ENCODE results near the gene KRTAP19-4. TPM values are rescaled to one million over a fixed set of nuclear protein-coding genes. Genes with fewer than 3 reads are reported as not detected.

The KRTAP19-4 gene
- total and polyA plus RNA-seq, 2 experiments from 2014 or later, result not detected

- no peaks in the 10 kb centered on the region for H3K9me2 ChIP-seq (ENCODE audit: insufficient read depth)
- no peaks in the 10 kb centered on the region for H3K27me3 ChIP-seq (replicated peaks; ENCODE audit: insufficient read depth)
- no peaks in the 10 kb centered on the region for H4K20me1 ChIP-seq (ENCODE audit: insufficient read depth)
- no peaks in the 10 kb centered on the region for H3K36me3 ChIP-seq (ENCODE audit: low read depth)
- H2AFZ ChIP-seq, result no peak within 1 kb of the TSS
- H3K9me3 ChIP-seq (ENCODE audit: low read depth), result no peaks in the 10 kb centered on the region
- in situ Hi-C loops (cut with MboI), result no loop called here
- WGBS, 2 experiments (ENCODE audit: low coverage in 1 of 2, low lambda C conversion rate in 2 of 2, missing lambda C conversion rate in 2 of 2), result 27 to 33% methylated on average over 6 of the region's 6 CpGs
- H3K27ac ChIP-seq, result no peak within 1 kb of the TSS
- H3F3A ChIP-seq (ENCODE audit: insufficient read depth), result no peaks in the 10 kb centered on the region
- no peak within 1 kb of the TSS for H3K9ac ChIP-seq
- no peak within 1 kb of the TSS for H3K4me2 ChIP-seq (ENCODE audit: unreplicated experiment)
- no peaks in the 10 kb centered on the region for H3K79me2 ChIP-seq (ENCODE audit: insufficient read depth)
- no peak for DNase-seq
- H3K4me1 ChIP-seq (ENCODE audit: insufficient read depth), result no peaks in the 10 kb centered on the region
- no peak within 1 kb of the TSS for H3K4me3 ChIP-seq
- no peak for TF ChIP-seq EZH2 (IDR thresholded peaks at IDR 0.05; ENCODE audit: insufficient read depth, poor library complexity, severe bottlenecking)
- no peak for TF ChIP-seq EZH2phosphoT487 (IDR thresholded peaks at IDR 0.05; ENCODE audit: insufficient read depth, low read depth)
Observed at GRCh38 chr21:30502041-30502440, 5.1 kb upstream of the KRTAP19-4 start, which contains the start of gene KRTAP19-5. KRTAP19-5 (minus strand) TSS chr21:30502141; CDS start chr21:30502090, 51 bp downstream.

GRCh38 chr21:30491963-30492428 lies 5.0 kb downstream of the KRTAP19-4 start, which contains the start of gene KRTAP19-3:
KRTAP19-3 (minus strand) TSS chr21:30492013; CDS start chr21:30491957, 56 bp downstream.
- Histone ChIP-seq H3K9me3 (ENCODE audit: low read depth) (no peaks in the 10 kb centered on the region), H3K4me1 (ENCODE audit: insufficient read depth) (no peaks in the 10 kb centered on the region), H3K36me3 (ENCODE audit: low read depth) (no peaks in the 10 kb centered on the region), H3F3A (ENCODE audit: insufficient read depth) (no peaks in the 10 kb centered on the region), H4K20me1 (ENCODE audit: insufficient read depth) (no peaks in the 10 kb centered on the region), H3K79me2 (ENCODE audit: insufficient read depth) (no peaks in the 10 kb centered on the region), H3K27ac (no peak within 1 kb of the TSS), H3K27me3 (replicated peaks; ENCODE audit: insufficient read depth) (no peaks in the 10 kb centered on the region), H3K9me2 (ENCODE audit: insufficient read depth) (no peaks in the 10 kb centered on the region), H3K4me3 (no peak within 1 kb of the TSS), H3K9ac (no peak within 1 kb of the TSS), H3K4me2 (ENCODE audit: unreplicated experiment) (no peak within 1 kb of the TSS), H2AFZ (no peak within 1 kb of the TSS)
- WGBS, 2 experiments (ENCODE audit: low coverage in 1 of 2, low lambda C conversion rate in 2 of 2, missing lambda C conversion rate in 2 of 2), result 16 to 24% methylated on average over 2 of the region's 2 CpGs
- no peak for DNase-seq
- TF ChIP-seq EZH2 (IDR thresholded peaks at IDR 0.05; ENCODE audit: insufficient read depth, poor library complexity, severe bottlenecking), result no peak
- TF ChIP-seq EZH2phosphoT487 (IDR thresholded peaks at IDR 0.05; ENCODE audit: insufficient read depth, low read depth), result no peak
- in situ Hi-C loops (cut with MboI), result no loop called here

- in situ Hi-C loops (cut with MboI), result no loop called here
- 8 to 15% methylated on average over 2 of the region's 2 CpGs for WGBS, 2 experiments (ENCODE audit: low coverage in 1 of 2, low lambda C conversion rate in 2 of 2, missing lambda C conversion rate in 2 of 2)
- Histone ChIP-seq H3K27ac (no peak within 1 kb of the TSS), H3K4me3 (no peak within 1 kb of the TSS), H3K4me2 (ENCODE audit: unreplicated experiment) (no peak within 1 kb of the TSS), H2AFZ (no peak within 1 kb of the TSS), H3K9me2 (ENCODE audit: insufficient read depth) (no peaks in the 10 kb centered on the region), H3K36me3 (ENCODE audit: low read depth) (no peaks in the 10 kb centered on the region), H3K27me3 (replicated peaks; ENCODE audit: insufficient read depth) (no peaks in the 10 kb centered on the region), H3K79me2 (ENCODE audit: insufficient read depth) (no peaks in the 10 kb centered on the region), H3K4me1 (ENCODE audit: insufficient read depth) (no peaks in the 10 kb centered on the region), H4K20me1 (ENCODE audit: insufficient read depth) (no peaks in the 10 kb centered on the region), H3K9me3 (ENCODE audit: low read depth) (no peaks in the 10 kb centered on the region), H3K9ac (no peak within 1 kb of the TSS), H3F3A (ENCODE audit: insufficient read depth) (no peaks in the 10 kb centered on the region)
- DNase-seq, result no peak
- TF ChIP-seq EZH2 (IDR thresholded peaks at IDR 0.05; ENCODE audit: insufficient read depth, poor library complexity, severe bottlenecking), result no peak
- TF ChIP-seq EZH2phosphoT487 (IDR thresholded peaks at IDR 0.05; ENCODE audit: insufficient read depth, low read depth), result no peak
Observed at GRCh38 chr21:30487336-30487735, 9.6 kb downstream of the KRTAP19-4 start, which contains the start of gene KRTAP19-2. KRTAP19-2 (minus strand) TSS chr21:30487436; CDS start chr21:30487348, 88 bp downstream.

DNA sequence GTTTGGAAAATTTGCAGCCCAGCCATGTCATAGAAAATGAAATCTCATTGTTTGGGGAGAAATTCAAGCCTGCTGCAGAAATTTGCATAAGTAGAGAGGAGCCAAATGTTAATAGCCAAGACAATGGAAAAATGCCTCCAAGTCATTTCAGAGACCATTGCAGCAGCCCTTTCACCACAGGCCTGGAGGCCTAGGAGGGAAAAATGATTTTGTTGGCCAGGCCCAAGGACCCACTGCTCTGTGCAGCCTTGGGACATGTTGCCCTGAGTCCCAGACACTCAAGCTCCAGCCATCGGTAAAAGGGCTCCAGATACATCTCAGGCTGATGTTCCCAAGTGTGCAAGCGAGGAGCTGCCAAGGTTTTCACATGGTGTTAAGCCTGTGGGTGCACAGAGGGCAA lies 10.8 kb downstream of the KRTAP19-4 start:
- no peak overlapping the region for H3K4me2 ChIP-seq (ENCODE audit: unreplicated experiment)
- H3F3A ChIP-seq (ENCODE audit: insufficient read depth), result no peaks in the 10 kb centered on the region
- no peaks in the 10 kb centered on the region for H3K9me2 ChIP-seq (ENCODE audit: insufficient read depth)
- H3K36me3 ChIP-seq (ENCODE audit: low read depth), result no peaks in the 10 kb centered on the region
- no peaks in the 10 kb centered on the region for H3K4me1 ChIP-seq (ENCODE audit: insufficient read depth)
- H3K9ac ChIP-seq, result no peak overlapping the region
- H4K20me1 ChIP-seq (ENCODE audit: insufficient read depth), result no peaks in the 10 kb centered on the region
- H3K27me3 ChIP-seq (replicated peaks; ENCODE audit: insufficient read depth), result no peaks in the 10 kb centered on the region
- 8 to 9% methylated on average over 2 of the region's 2 CpGs for WGBS, 2 experiments (ENCODE audit: low coverage in 1 of 2, low lambda C conversion rate in 2 of 2, missing lambda C conversion rate in 2 of 2)
- H2AFZ ChIP-seq, result no peak overlapping the region
- H3K79me2 ChIP-seq (ENCODE audit: insufficient read depth), result no peaks in the 10 kb centered on the region
- in situ Hi-C loops (cut with MboI), result no loop called here
- no peaks in the 10 kb centered on the region for H3K9me3 ChIP-seq (ENCODE audit: low read depth)
- TF ChIP-seq EZH2phosphoT487 (IDR thresholded peaks at IDR 0.05; ENCODE audit: insufficient read depth, low read depth) (no peak), EZH2 (IDR thresholded peaks at IDR 0.05; ENCODE audit: insufficient read depth, poor library complexity, severe bottlenecking) (no peak)
- H3K4me3 ChIP-seq, result no peak overlapping the region
- no peak for DNase-seq
- no peak overlapping the region for H3K27ac ChIP-seq
